ENCODE measurements around the gene SH2D1B. TPM values are rescaled to one million over a fixed set of nuclear protein-coding genes. Genes with fewer than 3 reads are reported as not detected.
"Not testable (repeated sequence)": the region's sequence is repeated elsewhere in the genome, so short reads cannot be mapped to it uniquely, and the experiment has no call there.

SH2D1B gene
- total RNA-seq, 1 donor from 2014 or later: not detected

- DNase-seq (ENCODE audit: low read depth in 2 of 2): no peak
Measured at GRCh38 chr1:162363823-162364222, 48.1 kb downstream of the SH2D1B start.

- no peak for DNase-seq (ENCODE audit: low read depth in 2 of 2)
Measured at GRCh38 chr1:162361349-162361748, 50.6 kb downstream of the SH2D1B start.

- no peak for DNase-seq (ENCODE audit: low read depth in 2 of 2)
Measured at GRCh38 chr1:162360874-162361260, 51.1 kb downstream of the SH2D1B start.

GRCh38 chr1:162360237-162360873 lies 51.6 kb downstream of the SH2D1B start:
- no peak for DNase-seq (ENCODE audit: low read depth in 2 of 2)

GRCh38 chr1:162359523-162360236 lies 52.3 kb downstream of the SH2D1B start:
- no peak for DNase-seq (ENCODE audit: low read depth in 2 of 2)

DNA sequence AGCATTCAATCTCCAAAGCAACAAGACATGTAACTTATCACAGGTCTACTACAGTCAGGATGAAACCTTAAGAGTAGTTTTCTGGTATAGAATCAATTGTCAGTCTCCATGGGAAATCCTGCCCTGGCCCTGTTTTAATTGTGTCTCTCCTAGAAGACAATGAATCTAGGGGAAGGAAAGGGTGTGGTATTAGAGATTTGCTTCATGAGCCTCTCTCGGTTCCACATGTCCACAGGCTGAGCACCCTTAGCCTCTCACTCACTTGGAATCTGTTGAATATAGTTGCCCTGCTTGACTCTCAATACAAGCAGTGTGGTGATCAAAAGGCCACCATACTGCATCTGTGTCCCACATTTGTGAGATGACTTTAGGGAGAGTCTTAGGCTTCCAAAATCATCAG lies 53.0 kb downstream of the SH2D1B start:
- DNase-seq (ENCODE audit: low read depth in 2 of 2): peak in 1 of 2 donors; percentile 13

- peak; percentile 45 to 56 for DNase-seq (ENCODE audit: low read depth in 2 of 2)
Measured at GRCh38 chr1:162357681-162358266, 54.2 kb downstream of the SH2D1B start.

- no peak for DNase-seq (ENCODE audit: low read depth in 2 of 2)
Measured at GRCh38 chr1:162353702-162354101, 58.2 kb downstream of the SH2D1B start.

GRCh38 chr1:162353078-162353477 lies 58.9 kb downstream of the SH2D1B start:
- DNase-seq (ENCODE audit: low read depth in 2 of 2): no peak

DNA sequence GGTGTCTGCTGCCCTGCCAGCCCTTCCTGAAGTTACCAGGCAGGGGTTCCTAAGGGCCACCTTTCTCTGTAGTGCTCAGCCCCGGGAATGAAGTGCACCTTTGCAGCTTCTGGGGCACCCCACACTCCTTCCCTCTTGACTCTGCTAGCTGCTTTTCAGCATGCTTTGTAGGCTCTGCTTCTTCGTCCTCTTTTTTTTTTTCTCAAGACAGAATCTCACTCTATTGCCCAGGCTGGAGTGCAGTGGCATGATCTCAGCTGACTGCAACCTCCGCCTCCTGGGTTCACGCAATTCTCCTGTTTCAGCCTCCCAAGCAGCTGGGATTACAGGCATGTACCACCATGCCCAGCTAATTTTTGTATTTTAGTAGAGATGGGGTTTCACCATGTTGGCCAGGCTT lies 60.1 kb downstream of the SH2D1B start:
- not testable (repeated sequence) for DNase-seq (ENCODE audit: low read depth in 2 of 2)

GRCh38 chr1:162351246-162351842 lies 60.6 kb downstream of the SH2D1B start:
- no peak for DNase-seq (ENCODE audit: low read depth in 2 of 2)

DNA sequence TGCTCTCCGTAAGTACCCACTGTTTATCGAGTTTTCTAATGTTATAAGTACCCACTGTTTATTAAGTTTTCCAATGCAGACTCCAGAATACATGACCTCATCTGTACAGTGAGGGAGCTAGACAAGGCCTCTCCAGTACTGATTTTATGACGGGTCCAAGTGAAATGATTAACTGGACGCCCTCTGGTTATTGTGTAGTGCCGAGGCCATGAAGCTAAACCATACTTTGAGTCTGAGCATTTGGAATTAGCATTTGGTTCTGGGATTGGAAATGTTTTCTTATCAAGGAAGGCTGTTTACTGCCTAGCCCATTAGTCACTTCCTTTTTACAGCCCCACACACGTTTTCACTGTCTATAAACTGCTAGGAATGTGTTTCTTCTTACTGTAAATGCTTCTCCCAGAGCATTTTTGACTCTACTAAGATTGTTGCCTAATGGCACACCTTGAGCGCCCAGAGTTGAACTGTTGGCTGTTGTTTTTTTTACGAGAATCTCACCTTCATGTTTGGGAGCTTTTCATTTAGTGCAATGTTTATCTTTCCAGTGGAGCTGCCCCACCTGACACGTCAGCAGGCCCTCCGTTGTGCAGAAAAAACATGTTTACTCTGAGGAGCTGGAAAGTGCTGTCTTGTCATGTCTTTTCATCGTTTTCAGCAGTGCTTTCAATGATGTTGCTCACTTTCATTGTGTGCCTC lies 62.2 kb downstream of the SH2D1B start:
- peak; percentile 29 to 89 for DNase-seq (ENCODE audit: low read depth in 2 of 2)

- no peak for DNase-seq (ENCODE audit: low read depth in 2 of 2)
Measured at GRCh38 chr1:162347281-162347680, 64.7 kb downstream of the SH2D1B start.

Other genes starting within 250 kb of the SH2D1B start
- not detected in 2 replicates for gene SPATA46, start 35.3 kb downstream of the SH2D1B start, total RNA-seq
- under 0.01 TPM in 2 replicates for gene C1orf226, start 30.4 kb downstream of the SH2D1B start, total RNA-seq
- 39.4 and 49.8 TPM in 2 replicates for gene UHMK1, start 85.7 kb upstream of the SH2D1B start, total RNA-seq
- gene UAP1, start 149.6 kb upstream of the SH2D1B start, total RNA-seq: 37.9 and 41.2 TPM in 2 replicates
- gene DDR2, start 220.3 kb upstream of the SH2D1B start, total RNA-seq: 3.4 and 9.2 TPM in 2 replicates

Measured in lung microvascular endothelial cell (primary cell).